Mesothelial cell of epicardium (in vitro differentiated cells): ENCODE measurements around the gene PITHD1. TPM values are rescaled to one million over a fixed set of nuclear protein-coding genes. Genes with fewer than 3 reads are reported as not detected.
A peak's percentile ranks its signal among the peaks of the same experiment; 100 is the strongest.
"Not testable (repeated sequence)": the region's sequence is repeated elsewhere in the genome, so short reads cannot be mapped to it uniquely, and the experiment has no call there.

Experiments
- DNase-seq, 2 experiments: peaks; one replicate each; pipeline ENCODE4 v3.0.0; 2021; ENCODE audit warnings: low spot score in 2 of 2; ENCODE audit not compliant: unreplicated experiment in 2 of 2
- H3K27ac Mint-ChIP-seq: 2 replicates; pipeline ENCODE4 v1.8.0; 2021; ENCODE audit warnings: mixed read lengths
- H3K27me3 Mint-ChIP-seq: 2 replicates; pipeline ENCODE4 v1.8.0; 2021; ENCODE audit warnings: low read depth, mixed read lengths
- H3K36me3 Mint-ChIP-seq: 2 replicates; pipeline ENCODE4 v1.8.0; 2021; ENCODE audit warnings: mixed read lengths
- H3K4me1 Mint-ChIP-seq: 2 replicates; pipeline ENCODE4 v1.8.0; 2021; ENCODE audit warnings: mixed read lengths
- H3K4me3 Mint-ChIP-seq: 2 replicates; pipeline ENCODE4 v1.8.0; 2021; ENCODE audit warnings: mild to moderate bottlenecking, moderate library complexity, mixed read lengths
- H3K9me3 Mint-ChIP-seq: 2 replicates; pipeline ENCODE4 v1.8.0; 2021; ENCODE audit warnings: mixed read lengths
- total RNA-seq: library from RNA; stranded (reverse); gene quantifications from 3 replicates; pipeline ENCODE4 v1.2.1, GENCODE V29; 2021
- TF ChIP-seq, protein P1 (sequence below): fragments of 200-600 bp; sonication (generic); IDR thresholded peaks from one replicate; pipeline ENCODE4 v1.5.0; 2021; ENCODE audit warnings: antibody characterized with exemption; ENCODE audit not compliant: unreplicated experiment

Gene PITHD1
- total RNA-seq, 1 donor from 2014 or later: 52.1 TPM

- no peak for DNase-seq
- H3K27ac Mint-ChIP-seq: no peak overlapping the region
- no peak overlapping the region for H3K4me3 Mint-ChIP-seq
- no peaks in the 10 kb centered on the region for H3K4me1 Mint-ChIP-seq
- TF ChIP-seq, protein P1, sequence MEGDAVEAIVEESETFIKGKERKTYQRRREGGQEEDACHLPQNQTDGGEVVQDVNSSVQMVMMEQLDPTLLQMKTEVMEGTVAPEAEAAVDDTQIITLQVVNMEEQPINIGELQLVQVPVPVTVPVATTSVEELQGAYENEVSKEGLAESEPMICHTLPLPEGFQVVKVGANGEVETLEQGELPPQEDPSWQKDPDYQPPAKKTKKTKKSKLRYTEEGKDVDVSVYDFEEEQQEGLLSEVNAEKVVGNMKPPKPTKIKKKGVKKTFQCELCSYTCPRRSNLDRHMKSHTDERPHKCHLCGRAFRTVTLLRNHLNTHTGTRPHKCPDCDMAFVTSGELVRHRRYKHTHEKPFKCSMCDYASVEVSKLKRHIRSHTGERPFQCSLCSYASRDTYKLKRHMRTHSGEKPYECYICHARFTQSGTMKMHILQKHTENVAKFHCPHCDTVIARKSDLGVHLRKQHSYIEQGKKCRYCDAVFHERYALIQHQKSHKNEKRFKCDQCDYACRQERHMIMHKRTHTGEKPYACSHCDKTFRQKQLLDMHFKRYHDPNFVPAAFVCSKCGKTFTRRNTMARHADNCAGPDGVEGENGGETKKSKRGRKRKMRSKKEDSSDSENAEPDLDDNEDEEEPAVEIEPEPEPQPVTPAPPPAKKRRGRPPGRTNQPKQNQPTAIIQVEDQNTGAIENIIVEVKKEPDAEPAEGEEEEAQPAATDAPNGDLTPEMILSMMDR: no peak
- H3K9me3 Mint-ChIP-seq: no peaks in the 10 kb centered on the region
- H3K36me3 Mint-ChIP-seq: peaks cover 6% of the 10 kb centered on the region
- H3K27me3 Mint-ChIP-seq: no peaks in the 10 kb centered on the region
These were observed 39.4 kb downstream of the PITHD1 start for GRCh38 chr1:23817633-23818032.

DNA sequence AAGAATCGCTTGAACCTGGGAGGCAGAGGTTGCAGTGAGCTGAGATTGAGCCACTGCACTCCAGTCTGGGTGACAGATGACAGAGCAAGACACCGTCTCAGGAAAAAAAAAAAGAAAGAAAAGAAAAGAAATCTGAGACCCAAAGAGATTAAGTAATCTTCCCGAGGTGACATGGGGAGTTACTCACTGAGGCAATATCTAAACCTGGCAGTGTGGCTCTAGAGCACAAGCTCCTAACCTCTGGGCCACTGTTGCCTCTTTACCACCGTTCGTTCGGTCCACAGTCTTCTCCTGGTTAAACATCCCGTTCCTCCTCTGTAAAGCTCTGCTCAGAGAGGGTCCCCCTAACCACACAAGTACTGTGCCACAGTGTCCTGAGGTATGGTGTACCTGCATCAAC, 45.5 kb downstream of the PITHD1 start:
- no peak for DNase-seq
- Mint-ChIP-seq H3K27me3 (no peaks in the 10 kb centered on the region), H3K27ac (peak overlapping the region; percentile 28), H3K4me3 (peak overlapping the region; percentile 96), H3K9me3 (no peaks in the 10 kb centered on the region), H3K4me1 (peaks cover 13% of the 10 kb centered on the region), H3K36me3 (no peaks in the 10 kb centered on the region)
- TF ChIP-seq, protein P1: no peak

GRCh38 chr1:23824711-23825075, 46.5 kb downstream of the PITHD1 start:
- no peak for DNase-seq
- Mint-ChIP-seq H3K4me1 (peaks cover 13% of the 10 kb centered on the region), H3K36me3 (no peaks in the 10 kb centered on the region), H3K9me3 (no peaks in the 10 kb centered on the region), H3K4me3 (peak overlapping the region; percentile 96), H3K27ac (peak overlapping the region; percentile 97), H3K27me3 (no peaks in the 10 kb centered on the region)
- TF ChIP-seq, protein P1: no peak

DNA sequence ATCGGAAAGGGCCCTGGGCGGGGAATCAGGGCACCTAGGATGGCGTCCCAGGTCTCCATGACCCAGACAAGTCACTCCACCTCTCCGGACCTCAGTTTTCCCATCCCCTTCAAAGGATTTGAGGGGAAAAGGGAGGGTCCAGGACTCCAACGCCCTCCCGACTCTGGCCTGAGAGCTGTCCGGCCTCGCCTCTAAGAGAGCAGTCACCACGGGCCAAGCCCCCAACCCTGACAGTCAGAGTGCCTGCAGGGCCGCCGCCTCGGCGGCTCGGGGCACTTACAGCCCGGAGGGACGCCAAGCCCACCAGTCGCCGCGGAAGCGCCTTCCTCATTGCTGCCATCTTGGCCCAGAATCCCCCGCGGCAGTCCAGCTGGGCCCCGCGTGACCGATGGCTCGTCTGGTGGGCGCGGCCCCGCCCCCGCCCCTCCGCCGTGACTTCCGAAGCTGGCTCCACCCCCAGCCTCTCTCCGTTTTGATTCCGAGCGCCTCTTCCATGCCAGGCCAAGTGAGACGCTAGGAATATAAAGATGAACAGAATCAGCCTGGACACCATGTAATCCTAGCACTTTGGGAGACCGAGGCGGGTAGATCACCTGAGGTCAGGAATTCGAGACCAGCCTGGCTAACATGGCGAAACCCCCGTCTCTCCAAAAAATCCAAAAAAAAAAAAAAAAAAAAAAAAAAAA, 47.0 kb downstream of the PITHD1 start, which contains the start of gene HMGCL:
Gene HMGCL (minus strand): TSS at position 354 of the 686 bp plus-strand sequence. CDS start 14 bp downstream, at position 340.
- Mint-ChIP-seq H3K4me3 (peak within 1 kb of the TSS; percentile 96), H3K9me3 (no peaks in the 10 kb centered on the region), H3K27ac (peak within 1 kb of the TSS; percentile 97), H3K36me3 (no peaks in the 10 kb centered on the region), H3K4me1 (peaks cover 13% of the 10 kb centered on the region), H3K27me3 (no peaks in the 10 kb centered on the region)
- peak; percentile 89 for DNase-seq
- TF ChIP-seq, protein P1: no peak

DNA sequence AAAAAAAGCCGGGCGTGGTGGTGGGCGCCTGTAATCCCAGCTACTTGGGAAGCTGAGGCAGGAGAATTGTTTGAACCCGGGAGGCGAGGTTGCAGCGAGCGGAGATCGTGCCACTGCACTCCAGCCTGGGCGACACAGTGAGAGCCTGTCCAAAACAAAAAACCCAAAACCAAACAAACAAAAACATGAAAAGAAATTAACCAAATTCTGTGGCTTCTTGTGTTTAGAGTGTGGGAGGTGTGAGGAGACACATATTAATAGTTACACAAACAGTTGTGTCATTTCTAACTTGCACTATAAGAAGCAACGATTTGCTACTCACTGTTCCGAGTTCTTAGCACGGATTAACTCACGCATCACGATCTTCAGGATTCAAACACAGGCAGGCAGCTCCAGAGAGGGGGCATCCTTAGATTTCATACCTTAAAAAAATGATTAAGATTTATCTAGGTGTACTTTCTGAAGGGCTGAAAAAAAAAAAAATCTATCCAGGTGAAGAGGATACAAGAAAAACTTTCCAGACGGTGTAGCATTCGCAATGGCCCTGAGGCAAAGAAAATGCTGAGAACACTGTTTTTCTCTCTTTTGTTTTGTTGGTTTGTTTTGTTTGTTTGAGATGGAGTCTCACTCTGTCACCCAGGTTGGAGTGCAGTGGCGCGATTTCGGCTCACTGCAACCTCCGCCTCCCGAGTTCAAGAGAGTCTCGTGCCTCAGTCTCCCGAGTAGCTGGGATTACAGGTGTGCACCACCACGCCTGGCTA, 47.7 kb downstream of the PITHD1 start:
- Mint-ChIP-seq H3K9me3 (no peaks in the 10 kb centered on the region), H3K27ac (peak overlapping the region; percentile 97), H3K27me3 (no peaks in the 10 kb centered on the region), H3K4me3 (peak overlapping the region; percentile 96), H3K36me3 (no peaks in the 10 kb centered on the region), H3K4me1 (peaks cover 13% of the 10 kb centered on the region)
- no peak for DNase-seq
- TF ChIP-seq, protein P1: no peak

- H3K4me3 Mint-ChIP-seq, H3K36me3 Mint-ChIP-seq, H3K27me3 Mint-ChIP-seq, DNase-seq, H3K9me3 Mint-ChIP-seq, H3K27ac Mint-ChIP-seq: not testable (repeated sequence)
- H3K4me1 Mint-ChIP-seq: peaks cover 13% of the 10 kb centered on the region
These were observed 48.4 kb downstream of the PITHD1 start for GRCh38 chr1:23826590-23826989.
